GM12875 (cell line): ENCODE measurements around the gene PLEKHD1.

ENCODE experiments used
- H3K4me3 ChIP-seq: one replicate; pipeline ENCODE4 v1.5.1; 2011; ENCODE audit warnings: low read depth, low read length, control low read depth
- CTCF ChIP-seq: IDR thresholded peaks from 2 replicates; pipeline ENCODE4 v1.5.1; 2011; ENCODE audit warnings: low read depth, mild to moderate bottlenecking, control low read depth, inconsistent platforms, low read length, moderate library complexity, borderline replicate concordance; ENCODE audit not compliant: insufficient read depth

The PLEKHD1 gene

GRCh38 chr14:69560826-69561225 lies 76.3 kb downstream of the PLEKHD1 start:
- no peak overlapping the region for H3K4me3 ChIP-seq
- no peak for TF ChIP-seq CTCF

GRCh38 chr14:69561893-69562292 lies 77.4 kb downstream of the PLEKHD1 start:
- no peak for TF ChIP-seq CTCF
- no peak overlapping the region for H3K4me3 ChIP-seq

GRCh38 chr14:69567563-69567962 lies 83.0 kb downstream of the PLEKHD1 start:
- no peak overlapping the region for H3K4me3 ChIP-seq
- TF ChIP-seq CTCF: no peak

- no peak overlapping the region for H3K4me3 ChIP-seq
- no peak for TF ChIP-seq CTCF
Observed at GRCh38 chr14:69569859-69570258, 85.3 kb downstream of the PLEKHD1 start.

GRCh38 chr14:69570836-69571330 lies 86.4 kb downstream of the PLEKHD1 start:
- H3K4me3 ChIP-seq: no peak overlapping the region
- no peak for TF ChIP-seq CTCF

- TF ChIP-seq CTCF: no peak
Observed at GRCh38 chr14:69571449-69572029, 87.0 kb downstream of the PLEKHD1 start.

GRCh38 chr14:69572030-69572840 lies 87.7 kb downstream of the PLEKHD1 start:
- TF ChIP-seq CTCF: no peak
- no peak overlapping the region for H3K4me3 ChIP-seq

More at GRCh38 chr14:69571449-69572029, 87.0 kb downstream of the PLEKHD1 start:
- H3K4me3 ChIP-seq: no peak overlapping the region
